GM18508 (cell line): Measurements from ENCODE around the gene AGPAT2.
"Not testable (repeated sequence)": the region's sequence is repeated elsewhere in the genome, so short reads cannot be mapped to it uniquely, and the experiment has no call there.

Source experiments
- ATAC-seq: cut with Tn5 transposase; IDR thresholded peaks from one replicate; pipeline ENCODE4 v1.9.1; 2021; ENCODE audit warnings: moderate number of reproducible peaks; ENCODE audit not compliant: insufficient read depth, unreplicated experiment

Gene AGPAT2

DNA sequence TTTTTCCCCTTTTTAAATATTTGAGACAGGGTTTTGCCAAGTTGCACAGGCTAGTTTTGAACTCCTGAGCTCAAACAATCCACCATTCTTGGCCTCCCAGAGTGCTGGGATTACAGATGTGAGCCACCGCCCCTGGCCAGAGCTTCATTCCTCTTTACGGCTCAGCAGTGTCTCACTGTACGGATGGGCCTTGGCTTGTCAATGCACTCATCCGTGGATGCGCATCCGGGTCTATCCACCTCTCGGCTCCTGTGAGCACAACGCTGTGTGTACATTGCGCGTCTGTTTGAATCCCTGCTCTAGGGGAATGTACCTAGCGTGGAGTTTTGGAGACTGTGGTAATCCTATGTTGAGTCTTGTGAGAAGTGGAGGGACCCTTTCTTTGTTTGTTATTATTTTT, 35.4 kb downstream of the AGPAT2 start:
- no peak for ATAC-seq

- no peak for ATAC-seq
Observed at GRCh38 chr9:136650648-136651047, 36.6 kb downstream of the AGPAT2 start.

DNA sequence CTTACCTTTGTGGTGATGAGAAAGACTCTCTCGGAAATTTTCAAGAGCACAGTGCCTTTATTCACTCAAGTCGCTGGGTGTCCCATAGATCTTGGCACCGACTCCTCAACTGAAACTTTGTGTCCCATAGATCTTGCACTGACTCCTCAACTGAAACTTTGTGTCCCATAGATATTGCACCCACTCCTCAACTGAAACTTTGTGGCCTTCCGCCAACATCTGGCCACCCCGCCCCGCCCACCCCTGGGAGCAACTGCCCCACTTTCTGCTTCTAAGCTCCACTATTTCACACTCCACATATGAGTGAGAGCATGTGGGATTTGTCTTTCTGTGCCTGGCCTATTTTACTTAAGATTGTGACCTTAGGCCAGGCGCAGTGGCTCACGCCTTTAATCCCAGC, 37.2 kb downstream of the AGPAT2 start:
- no peak for ATAC-seq

DNA sequence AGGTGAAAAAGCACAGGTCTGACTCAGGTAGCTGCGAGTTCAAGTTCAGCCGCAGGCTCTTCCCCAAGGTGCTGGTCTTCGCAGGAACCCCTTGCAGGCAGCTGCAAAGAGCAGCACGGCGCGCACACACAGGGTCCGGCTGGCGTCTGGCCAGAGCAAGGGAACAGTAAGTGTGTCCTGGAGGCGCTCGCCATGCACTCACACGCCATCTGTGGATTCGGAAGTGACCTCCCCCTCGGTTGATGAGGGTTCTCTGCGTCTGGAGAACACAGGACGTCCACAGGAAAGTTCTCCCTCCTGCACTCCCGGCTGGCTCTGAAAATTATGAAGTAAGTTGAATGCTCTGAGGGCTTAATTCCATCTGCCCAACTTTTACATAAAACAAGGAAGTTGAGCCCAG, 38.5 kb downstream of the AGPAT2 start:
- ATAC-seq, result no peak

DNA sequence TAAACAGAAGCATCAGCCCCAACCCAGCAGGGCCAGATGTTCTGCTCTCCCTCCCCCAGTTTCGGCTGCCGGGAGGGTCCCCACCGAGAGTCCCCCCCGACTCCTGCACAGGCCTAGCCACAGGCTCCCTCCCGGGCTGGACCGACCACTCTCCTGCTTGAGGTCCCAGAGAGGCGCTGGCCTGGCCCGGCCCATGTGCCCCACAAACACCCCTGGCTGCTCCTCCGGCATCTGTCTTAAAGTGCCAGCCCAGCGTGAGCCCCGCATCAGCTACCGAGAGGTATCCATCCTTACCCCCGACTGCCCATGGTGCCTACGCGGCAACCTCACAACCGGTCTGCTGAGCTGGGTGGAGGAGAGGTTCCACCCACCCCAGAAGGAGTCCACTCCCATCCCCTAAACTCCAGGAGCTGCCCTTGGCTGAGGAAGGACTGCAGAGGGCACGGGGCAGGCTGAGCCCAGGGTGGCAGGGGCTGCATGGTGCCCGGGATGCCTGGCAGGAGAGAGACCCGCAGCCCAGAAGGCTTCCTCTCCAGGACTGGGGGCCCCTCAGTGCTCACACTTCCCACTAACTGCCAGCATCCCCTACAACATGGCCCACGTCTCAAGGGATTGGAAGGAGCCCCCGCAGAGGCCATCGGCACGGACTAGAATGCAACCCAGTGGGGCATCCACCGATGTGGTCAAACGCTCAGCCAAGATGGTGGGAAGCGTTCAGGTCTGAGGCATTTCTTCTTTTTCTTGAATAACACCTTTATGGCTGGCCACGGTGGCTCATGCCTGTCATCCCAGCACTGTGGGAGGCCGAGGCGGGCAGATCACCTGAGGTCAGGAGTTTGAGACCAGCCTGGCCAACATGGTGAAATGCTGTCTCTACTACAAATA, 40.2 kb downstream of the AGPAT2 start:
- ATAC-seq, result no peak

DNA sequence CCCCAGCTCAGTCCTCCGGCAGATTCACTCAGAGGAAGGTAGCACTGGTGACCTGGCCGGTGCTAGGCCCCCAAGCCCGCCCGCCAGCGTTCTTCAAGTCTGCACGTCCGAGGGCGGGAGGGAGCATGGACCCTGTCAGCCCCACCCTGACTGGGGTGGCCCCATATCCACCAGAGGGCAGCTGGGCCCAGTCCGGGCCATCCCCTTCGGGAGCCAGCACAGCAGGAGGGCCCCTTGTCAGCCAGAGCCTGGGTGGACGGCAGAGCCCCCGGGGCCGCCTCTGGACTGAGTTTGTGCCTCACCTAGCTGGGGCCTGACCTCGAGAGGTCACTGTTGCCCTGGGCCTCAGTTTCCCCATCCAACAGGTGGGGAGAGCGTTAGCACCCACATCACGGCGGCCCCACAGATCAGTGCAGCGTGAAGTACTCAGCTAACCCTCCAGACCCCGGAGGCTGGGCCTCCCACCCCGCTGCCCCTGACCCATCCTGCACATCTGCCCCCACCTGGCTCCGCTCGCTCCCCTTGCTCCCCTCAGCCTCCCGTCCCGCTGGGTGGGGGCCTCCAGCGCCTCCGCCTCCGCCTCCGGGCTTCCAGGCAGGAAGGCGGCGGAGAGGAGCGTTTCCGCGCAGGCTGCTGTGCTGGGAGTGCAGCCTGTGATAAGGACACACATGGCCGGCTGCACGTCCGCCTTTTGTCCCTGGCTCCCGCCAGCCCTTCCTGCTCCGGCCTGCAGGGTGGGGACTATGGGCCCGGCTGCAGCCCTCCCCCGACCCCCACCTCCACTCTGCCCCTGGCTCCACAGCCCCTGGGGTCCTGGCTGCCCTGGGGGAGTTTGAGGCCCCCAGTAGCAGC, 41.1 kb downstream of the AGPAT2 start:
- no peak for ATAC-seq

GRCh38 chr9:136645352-136645902, 41.8 kb downstream of the AGPAT2 start:
- no peak for ATAC-seq

- ATAC-seq, result no peak
Observed at GRCh38 chr9:136644593-136645351, 42.5 kb downstream of the AGPAT2 start.

GRCh38 chr9:136644343-136644592, 43.0 kb downstream of the AGPAT2 start:
- no peak for ATAC-seq

DNA sequence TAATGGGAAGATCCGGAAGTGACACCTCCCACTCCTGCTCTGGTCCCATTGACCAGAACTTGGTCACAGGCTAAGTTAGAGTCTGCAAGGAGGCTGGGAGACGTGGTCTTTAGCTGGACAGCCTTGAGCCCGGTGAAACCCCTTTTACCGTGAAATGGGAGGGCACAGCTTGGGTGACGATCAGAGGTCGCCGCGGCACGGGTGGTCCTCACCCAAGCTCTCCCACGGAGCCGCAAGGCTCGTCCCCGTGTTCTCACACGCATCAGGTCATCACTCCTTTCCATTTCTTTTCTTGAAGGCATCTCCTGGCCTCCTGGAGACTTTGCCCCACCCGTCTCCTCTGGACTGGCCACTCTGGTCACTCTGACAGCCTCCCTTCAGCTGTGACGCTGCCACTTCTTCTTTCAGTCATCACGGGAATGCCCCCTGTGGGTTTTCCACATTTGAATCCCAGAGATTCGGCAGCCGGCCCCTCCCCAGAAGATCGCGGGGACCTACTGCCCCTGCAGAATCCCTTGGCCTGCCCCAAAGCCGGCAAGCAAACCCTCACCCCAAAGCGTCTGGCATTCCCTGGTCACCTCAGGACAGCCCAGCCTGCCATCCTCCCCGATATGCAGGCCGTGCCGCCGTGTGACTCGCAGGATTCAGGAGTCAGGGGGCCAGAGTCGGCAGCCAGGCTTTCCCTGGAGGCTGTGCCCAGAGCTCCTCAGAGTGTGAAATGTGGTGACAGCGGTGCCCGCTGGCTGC, 43.5 kb downstream of the AGPAT2 start:
- ATAC-seq, result no peak

DNA sequence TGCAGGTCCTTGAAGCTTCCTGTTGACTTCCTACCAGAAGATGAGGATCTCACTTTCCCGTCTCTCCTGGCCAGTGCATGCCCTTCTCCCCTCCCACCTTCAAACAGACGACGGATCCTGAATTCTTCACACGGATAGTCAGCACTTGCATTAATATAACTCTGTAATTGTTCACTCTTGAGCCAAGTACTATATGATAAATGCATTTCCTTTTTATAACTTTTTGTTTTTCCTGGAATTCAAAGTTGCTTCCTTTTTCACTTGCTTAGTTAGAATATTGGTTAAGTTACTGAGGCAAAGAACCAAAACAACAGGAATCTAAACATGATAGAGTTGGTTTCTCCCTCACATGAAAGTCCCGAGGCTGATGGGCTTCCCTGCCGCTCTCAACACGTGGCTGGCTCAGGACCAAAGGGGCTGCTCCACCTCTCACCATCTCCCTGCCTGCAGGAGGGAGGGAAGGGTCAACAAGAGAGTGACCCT, 44.8 kb downstream of the AGPAT2 start:
- no peak for ATAC-seq

- no peak for ATAC-seq
Observed at GRCh38 chr9:136640171-136641111, 46.8 kb downstream of the AGPAT2 start.

DNA sequence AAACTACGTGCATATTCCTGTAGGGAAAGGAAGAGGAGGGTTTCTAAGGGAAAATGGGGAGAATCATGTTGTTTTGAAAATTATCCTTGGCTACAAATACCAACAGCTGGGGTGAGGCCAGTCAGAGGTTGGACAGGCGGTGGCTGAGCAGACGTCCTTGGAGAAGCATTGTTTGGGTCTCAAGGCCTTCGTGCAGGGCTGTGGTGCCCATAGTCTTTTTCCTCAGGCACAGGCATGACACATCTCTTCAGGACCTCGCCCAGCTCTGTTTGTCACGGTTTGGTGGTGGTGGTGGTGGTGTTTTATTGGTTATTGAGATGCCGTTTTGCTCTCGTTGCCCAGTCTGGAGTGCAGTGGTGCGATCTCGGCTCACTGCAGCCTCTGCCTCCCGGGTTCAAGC, 52.4 kb downstream of the AGPAT2 start:
- no peak for ATAC-seq

DNA sequence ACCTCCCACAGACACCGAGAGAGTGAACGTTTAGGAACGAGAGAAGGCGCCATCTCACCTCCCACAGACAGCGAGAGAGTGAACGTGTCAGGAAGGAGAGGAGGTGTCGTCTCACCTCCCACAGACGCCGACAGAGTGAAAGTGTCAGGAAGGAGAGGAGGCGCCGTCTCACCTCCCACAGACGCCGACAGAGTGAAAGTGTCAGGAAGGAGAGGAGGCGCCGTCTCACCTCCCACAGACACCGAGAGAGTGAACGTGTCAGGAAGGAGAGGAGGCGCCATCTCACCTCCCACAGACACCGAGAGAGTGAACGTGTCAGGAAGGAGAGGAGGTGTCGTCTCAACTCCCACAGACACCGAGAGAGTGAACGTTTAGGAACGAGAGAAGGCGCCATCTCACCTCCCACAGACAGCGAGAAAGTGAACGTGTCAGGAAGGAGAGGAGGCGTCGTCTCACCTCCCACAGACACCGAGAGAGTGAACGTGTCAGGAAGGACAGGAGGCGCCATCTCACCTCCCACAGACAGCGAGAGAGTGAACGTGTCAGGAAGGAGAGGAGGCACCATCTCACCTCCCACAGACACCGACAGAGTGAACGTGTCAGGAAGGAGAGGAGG, 54.7 kb downstream of the AGPAT2 start:
- ATAC-seq, result not testable (repeated sequence)

DNA sequence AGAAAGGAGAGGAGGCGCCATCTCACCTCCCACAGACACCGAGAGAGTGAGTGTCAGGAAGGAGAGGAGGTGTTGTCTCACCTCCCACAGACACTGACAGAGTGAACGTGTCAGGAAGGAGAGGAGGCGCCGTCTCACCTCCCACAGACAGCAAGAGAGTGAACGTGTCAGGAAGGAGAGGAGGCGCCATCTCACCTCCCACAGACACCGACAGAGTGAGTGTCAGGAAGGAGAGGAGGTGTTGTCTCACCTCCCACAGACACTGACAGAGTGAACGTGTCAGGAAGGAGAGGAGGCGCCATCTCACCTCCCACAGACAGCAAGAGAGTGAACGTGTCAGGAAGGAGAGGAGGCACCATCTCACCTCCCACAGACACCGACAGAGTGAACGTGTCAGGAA, 55.2 kb downstream of the AGPAT2 start:
- ATAC-seq, result not testable (repeated sequence)

DNA sequence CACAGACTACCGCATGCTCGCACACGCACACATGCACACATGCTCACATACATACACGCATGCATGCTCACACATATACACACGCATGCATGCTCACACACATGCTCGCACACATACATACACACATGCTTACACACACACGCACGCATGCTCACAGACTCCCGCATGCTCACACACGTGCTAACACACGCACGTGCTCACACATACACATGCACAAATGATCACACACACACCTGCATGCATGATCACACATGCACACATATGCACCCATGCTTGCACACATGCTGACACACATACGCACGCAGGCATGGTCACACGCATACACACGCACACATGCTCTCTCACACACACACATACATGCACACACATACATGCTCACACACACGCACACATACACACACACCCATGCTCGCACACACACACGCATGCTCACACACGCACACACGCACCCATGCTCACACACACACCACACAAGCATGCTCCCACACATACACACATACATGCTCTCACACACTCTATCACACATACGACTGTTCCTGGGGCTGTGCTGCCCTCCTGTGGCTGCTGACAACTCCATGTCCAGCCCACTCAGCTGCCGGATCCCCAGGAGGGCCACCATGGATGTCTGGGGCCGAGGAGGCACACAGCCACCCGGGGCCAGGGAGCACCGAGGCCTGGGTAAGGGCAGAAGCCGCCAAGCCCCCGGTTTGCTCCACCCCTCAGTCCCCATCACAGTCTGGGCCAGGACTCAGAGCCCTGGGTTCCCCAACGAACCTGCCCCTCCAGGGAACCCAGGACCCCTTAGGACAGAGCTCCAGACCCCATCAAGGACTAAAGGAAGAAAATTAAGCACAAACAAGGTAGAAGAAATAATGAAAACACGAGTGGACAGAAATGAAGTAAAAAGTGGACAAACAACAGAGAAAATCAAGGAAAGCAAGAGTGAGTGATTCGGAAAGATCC, 55.9 kb downstream of the AGPAT2 start:
- no peak for ATAC-seq

DNA sequence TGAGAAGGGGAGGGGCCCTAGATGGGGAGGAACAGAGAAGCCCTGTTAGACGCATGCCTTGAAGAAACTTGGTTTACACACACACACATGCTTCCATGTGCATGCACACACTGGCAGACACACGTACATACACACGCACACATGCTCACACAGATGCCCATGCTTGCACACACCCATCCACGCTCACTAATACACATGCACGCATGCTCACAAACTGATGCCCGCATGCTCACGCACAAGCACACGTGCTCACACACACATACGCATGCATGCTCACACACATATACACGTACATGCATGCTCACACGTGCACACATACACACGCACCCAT, 56.6 kb downstream of the AGPAT2 start:
- no peak for ATAC-seq
